ENCODE results near the gene LILRB1.
"Not testable (repeated sequence)": the region's sequence is repeated elsewhere in the genome, so short reads cannot be mapped to it uniquely, and the experiment has no call there.

The LILRB1 gene

DNA sequence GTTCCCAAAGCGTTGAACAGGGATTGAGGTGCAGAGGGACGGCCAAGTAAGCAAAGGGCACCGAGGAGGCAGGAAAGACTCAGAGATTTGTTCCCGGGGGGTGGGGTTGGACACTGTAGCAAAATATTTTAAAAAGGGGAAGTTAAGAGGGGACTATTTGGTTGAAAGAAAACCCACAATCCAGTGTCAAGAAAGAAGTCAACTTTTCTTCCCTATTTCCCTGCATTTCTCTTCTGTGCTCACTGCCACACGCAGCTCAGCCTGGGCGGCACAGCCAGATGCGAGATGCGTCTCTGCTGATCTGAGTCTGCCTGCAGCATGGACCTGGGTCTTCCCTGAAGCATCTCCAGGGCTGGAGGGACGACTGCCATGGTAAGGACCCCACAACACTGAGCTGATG is at the start of gene LILRB1:
Gene LILRB1 (plus strand): TSS at position 223 of the 400 bp plus-strand sequence. CDS start 590 bp downstream, outside the sequence.
- DNase-seq (ENCODE audit: low spot score) = not testable (repeated sequence)

DNA sequence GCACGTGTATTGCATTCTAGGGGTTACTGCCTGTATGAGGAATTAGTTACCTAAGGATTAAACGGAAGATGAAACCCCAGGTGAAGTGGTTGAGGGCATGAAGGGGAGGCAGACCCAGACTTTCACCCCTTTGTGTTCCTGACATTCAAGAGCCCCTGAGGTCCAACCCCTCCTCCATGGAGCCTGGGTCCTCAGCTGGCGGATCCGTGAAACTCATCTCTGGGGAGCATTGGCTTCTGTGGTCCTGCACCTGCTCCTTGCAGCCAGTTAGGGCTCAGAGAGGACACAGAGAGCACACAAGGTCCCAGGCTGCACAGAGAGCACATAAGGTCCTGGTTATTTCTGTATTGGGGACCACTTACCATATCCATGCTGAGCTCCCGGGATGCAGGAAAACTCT is 43.9 kb upstream of the LILRB1 start:
- DNase-seq (ENCODE audit: low spot score) = no peak

DNA sequence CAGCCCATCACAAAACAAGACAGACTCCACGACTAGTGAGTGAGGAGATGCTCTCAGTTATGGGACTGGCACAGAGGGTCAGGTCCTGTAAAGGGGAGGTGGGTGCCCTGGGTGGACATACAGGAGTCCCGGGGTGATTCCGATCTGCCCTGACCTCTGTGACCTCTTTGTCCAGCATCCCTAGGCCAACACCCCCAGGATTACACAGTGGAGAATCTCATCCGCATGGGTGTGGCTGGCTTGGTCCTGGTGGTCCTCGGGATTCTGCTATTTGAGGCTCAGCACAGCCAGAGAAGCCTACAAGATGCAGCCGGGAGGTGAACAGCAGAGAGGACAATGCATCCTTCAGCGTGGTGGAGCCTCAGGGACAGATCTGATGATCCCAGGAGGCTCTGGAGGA is 43.3 kb upstream of the LILRB1 start:
- no peak for DNase-seq (ENCODE audit: low spot score)

DNA sequence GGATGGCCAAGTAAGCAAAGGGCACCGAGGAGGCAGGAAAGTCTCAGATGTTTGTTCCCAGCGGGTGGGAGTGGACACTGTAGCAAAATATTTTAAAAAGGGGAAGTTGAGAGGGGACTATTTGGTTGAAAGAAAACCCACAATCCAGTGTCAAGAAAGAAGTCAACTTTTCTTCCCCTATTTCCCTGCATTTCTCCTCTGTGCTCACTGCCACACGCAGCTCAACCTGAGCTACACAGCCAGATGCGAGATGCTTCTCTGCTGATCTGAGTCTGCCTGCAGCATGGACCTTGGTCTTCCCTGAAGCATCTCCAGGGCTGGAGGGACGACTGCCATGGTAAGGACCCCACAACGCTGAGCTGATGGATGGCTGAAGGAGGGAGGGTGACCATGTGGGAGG is 36.8 kb upstream of the LILRB1 start, which contains the start of gene LILRA1:
Gene LILRA1 (plus strand): TSS at position 188 of the 400 bp plus-strand sequence. CDS start 613 bp downstream, outside the sequence.
- not testable (repeated sequence) for DNase-seq (ENCODE audit: low spot score)

DNA sequence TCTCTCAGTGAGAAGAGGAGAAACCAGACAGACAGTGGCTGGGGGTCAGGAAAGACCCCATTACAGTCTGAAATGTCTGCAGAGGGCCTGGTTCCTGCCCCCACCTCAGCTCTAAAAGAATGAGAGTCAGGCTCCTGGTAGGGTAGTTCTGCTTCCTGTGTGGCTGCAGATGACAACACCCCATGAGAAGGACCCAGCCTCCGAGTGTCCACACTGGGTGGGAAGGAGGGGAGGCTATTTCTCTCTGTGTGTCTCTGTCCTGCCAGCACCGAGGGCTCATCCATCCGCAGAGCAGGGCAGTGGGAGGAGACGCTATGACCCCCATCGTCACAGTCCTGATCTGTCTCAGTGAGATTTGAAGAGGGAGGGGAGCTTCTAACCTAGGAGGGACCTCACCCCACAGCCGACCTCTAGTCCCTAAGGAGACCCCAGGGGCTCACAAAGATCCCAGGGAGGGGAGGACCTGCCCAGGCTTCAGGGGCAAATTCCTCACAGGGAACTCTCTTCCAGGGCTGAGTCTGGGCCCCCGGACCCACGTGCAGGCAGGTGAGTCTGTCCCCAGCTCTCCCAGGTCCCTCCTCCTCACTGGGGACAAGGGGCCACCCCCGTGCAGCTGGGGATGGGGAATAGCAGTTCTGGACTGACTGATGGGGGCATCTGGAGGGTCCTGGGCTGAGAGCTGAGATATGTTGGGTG is 36.2 kb upstream of the LILRB1 start:
- not testable (repeated sequence) for DNase-seq (ENCODE audit: low spot score)

DNA sequence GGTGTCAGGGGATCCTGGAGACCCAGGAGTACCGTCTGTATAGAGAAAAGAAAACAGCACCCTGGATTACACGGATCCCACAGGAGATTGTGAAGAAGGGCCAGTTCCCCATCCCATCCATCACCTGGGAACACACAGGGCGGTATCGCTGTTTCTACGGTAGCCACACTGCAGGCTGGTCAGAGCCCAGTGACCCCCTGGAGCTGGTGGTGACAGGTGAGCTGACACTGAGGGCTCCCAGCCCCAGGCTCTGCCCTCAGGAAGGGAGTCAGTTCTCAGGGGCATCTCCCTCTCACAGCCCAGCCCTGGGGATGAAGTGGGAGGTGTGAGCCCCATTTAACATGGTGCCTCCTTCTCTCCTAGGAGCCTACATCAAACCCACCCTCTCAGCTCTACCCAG is 35.5 kb upstream of the LILRB1 start:
- DNase-seq (ENCODE audit: low spot score) = no peak

DNA sequence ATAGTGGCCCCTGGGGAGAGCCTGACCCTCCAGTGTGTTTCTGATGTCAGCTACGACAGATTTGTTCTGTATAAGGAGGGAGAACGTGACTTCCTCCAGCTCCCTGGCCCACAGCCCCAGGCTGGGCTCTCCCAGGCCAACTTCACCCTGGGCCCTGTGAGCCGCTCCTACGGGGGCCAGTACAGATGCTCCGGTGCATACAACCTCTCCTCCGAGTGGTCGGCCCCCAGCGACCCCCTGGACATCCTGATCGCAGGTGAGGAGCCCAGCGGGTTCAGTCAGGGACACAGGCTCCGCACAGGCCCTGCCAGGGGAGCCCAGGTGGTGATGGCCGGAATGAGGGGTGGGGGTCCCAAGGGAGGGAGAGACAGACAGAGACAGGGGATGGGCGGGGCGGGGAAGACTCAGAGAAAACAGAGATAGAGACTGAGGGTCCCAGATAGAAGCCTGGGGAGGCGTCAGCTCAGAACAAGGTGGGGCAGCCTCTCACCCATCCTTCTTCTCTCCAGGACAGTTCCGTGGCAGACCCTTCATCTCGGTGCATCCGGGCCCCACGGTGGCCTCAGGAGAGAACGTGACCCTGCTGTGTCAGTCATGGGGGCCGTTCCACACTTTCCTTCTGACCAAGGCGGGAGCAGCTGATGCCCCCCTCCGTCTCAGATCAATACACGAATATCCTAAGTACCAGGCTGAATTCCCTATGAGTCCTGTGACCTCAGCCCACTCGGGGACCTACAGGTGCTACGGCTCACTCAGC is 34.4 kb upstream of the LILRB1 start:
- DNase-seq (ENCODE audit: low spot score) = not testable (repeated sequence)

DNA sequence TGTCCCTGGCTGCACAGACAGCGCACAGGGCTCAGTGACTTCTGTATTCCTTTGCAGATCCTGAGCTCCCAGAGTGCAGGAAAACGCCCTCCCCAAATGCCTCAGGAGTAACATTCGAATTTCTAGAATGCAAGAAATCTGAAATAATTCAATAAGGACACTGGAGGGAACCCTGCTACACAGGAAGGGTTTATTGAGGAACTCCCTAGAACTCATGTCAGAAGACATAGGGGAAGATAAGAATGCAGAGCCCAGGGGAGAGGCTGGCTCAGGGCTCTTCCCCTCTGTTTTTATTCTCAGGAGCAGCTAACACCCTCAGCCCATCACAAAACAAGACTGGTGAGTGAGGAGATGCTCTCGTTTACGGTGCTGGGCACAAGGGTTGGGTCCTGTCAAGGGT is 30.1 kb upstream of the LILRB1 start:
- DNase-seq (ENCODE audit: low spot score) = no peak

DNA sequence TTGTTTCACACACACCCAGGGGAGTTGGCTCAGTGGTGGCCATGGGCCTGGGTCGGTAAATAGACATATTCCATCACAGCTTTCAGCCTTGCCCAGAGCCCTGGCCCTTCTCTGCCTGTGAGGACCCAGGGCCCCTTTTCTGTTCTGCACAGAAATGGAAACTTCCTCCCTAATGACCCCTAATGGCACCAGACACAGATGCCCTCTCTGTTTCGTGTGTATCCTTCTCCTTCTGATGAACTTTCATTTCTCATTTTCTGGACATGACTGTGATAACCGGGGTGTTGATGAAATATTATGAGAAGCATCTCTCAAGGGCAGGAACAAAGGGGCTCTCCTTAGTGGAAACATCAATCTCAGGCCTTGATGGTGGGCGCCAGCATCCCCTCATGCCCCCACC is 24.1 kb upstream of the LILRB1 start:
- DNase-seq (ENCODE audit: low spot score) = no peak

DNA sequence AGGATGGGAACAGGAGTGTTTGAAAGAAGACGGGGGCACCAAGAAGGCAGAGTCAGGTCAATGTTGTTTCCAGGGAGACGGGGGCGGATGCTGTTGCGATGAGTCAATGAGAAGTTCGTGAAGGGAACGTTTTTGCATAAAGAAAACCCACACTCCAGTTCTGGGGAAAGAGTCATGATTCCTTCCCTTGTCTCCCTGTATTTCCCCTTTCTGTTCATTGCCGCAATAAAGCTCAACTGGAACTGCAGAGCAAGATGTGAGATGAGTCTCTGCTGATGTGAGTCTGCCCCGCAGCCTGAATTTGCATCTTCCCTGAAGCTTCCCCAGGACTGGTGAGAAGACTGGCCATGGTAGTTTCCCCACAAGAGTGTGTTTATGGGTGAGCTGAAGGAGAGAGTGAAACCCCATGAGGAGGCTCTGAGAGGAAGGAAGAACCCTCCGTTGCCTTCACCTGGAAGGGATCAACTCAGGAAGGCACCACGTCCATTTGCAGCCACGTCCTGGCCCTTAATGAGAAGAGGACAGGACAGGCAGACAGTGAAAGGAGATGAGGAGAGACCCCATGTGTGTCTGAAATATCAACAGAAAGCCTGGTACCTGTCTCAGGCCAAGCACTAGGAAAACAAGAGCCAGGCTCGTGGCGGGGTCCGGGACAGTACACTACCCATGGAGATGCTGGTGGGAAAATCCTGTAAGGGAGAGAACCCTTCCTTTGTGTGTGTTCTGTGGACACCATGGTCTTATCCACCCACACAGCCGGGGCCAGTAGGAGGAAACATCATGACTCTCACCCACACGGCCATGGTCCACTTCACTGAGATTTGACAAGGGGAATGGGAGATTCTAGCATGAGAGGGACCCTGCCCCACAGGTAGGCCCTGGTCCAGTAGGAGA is 23.1 kb upstream of the LILRB1 start:
- no peak for DNase-seq (ENCODE audit: low spot score)

DNA sequence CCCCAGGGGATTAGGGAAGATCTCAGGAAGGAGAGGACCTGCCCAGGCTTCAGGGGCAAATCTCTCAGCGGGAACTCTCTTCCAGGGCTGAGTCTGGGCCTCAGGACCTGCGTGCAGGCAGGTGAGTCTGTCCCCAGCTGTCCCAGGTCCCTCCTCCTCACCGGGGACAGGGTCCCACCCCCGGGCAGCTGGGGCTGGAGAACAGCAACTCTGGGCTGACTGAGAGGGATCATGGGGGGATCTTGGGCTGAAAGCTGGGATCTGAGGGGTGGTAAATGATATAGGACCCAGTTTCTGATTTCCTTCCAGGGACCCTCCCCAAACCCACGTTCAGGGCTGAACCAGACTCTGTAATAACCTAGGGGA is 22.5 kb upstream of the LILRB1 start:
- no peak for DNase-seq (ENCODE audit: low spot score)

DNA sequence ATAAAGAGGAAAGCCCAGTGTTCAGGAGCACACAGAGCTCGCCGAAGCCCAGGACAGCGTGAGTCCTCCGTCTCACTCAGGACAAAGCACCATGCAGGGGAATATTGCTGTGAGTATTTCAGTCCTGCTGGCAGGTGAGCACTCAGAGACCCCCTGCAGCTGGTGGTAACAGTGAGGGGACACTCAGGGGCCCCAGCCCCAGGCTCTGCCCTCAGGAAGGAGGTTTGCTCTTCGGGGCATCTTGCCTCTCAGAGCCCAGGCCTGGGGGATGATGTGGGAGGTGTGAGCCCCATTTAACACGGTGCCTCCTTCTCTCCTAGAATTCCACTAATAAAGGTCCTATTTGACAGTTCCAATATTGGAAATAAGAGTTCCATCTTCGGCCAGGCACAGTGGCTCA is 22.1 kb upstream of the LILRB1 start:
- DNase-seq (ENCODE audit: low spot score) = no peak

DNA sequence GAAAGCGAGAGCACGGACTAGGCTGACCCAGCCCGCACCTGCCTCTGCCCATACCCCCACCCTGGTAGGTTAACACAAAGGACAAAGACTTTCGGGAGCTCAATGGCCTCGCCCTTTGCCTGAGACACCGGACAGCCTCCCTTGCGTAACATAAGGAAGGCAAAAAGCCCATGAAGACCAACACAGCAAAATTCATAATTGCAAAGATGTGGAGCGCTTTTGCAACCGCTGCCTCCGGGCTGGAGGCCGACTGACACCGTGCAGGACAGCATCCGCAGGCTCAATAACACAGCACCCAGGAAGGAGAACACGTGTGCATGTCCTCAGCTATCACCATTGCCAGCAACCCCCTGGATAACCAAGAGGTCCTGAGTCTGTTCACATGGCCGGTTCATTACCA is 21.5 kb upstream of the LILRB1 start:
- no peak for DNase-seq (ENCODE audit: low spot score)

DNA sequence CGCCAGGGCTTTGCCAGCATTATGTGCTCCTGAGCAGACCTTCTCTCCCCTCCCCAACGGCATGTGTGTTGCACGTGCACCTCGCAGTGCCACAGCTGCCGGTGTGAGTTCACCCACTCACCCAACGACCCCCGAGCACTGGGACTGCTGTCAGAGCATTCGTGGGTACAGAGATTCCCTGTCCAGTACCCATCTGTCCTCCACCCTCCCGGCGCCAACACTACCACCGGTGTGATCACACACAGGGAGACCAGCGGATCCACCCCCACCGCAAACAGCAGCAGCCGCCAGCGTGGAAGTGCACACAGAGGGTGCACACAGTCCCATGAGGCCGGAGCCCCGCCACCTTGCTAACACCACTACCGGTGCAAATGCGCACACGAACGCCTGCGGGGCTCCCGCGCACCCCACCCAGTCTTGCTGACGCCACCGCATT is 20.9 kb upstream of the LILRB1 start:
- no peak for DNase-seq (ENCODE audit: low spot score)

DNA sequence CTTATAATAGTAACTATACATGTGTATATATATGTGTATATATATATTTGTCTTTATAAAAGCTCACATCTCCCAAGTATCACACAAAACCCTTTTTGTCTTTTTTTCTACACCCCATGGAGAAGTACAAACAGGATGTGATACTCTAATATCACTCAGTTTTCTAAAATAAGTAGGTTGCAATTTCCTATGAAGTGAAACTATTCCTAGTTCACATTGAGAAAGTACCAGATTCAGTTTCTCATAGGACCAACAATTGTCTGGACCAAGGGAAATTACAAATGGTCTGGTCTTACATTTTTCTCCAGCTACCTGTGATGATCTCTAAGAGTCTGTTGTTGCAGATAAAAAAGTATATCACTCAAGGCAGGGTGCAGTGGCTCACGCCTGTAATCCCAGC is 17.9 kb upstream of the LILRB1 start:
- DNase-seq (ENCODE audit: low spot score) = no peak

DNA sequence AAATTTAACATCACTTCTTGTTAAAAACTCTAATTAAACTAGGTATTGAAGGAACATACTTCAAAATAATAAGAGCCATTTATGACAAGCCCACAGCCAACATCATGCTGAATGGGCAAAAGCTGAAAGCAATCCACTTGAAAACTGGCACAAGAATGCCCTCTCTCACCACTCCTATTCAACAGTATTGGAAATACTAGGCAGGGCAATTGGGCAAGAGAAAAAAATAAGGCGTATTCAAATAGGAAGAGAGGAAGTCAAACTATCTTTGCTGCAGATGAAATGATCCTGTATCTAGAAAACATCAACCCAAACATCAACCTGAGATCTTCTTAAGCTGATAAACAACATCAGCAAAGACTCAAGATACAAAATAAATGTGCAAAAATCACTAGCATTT is 15.6 kb upstream of the LILRB1 start:
- DNase-seq (ENCODE audit: low spot score) = no peak

DNA sequence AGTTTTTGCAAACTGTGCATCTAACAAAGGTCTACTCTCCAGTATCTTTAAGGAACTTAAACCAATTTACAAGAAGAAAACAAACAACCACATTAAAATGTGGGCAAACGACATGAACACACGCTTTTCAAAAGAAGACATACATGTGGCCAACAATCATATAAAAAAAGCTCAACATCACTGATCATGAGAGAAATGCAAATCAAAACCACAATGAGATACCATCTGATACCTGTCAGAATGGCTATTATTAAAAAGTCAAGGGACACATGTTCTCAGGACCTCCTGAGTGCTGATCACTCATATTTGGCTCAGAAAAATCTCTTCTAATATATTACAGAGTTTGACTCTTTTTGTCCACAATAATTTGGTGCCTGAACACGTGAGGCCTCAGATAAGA is 14.2 kb upstream of the LILRB1 start:
- no peak for DNase-seq (ENCODE audit: low spot score)

DNA sequence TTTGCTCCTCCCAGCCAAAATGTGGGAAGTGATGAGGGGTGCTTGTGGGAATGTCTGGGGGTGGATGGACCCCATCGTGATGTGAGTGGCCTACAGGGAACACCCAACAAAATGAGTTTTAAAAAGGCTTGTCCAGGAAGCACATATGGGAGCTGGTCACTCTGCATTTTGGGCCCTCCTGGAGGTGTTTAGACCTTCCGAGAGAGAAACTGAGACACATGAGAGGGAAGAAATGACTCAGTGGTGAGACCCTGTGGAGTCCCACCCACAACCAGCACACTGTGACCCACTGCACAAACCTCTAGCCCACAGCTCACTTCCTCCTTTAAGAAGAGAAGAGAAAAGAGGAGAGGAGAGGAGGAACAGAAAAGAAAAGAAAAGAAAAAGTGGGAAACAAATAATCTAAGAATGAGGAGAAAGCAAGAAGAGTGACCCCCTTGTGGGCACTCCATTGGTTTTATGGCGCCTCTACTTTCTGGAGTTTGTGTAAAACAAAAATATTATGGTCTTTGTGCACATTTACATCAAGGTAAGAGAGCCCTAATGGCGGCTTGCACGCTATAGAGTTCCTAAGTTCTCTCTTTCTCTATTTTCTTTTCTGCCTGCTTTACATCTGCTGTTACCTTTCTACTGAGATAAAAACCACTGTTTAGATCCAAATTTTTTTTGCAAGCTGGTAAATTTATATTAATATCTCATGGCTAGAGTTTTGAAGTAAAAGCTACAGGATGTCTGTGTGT is 13.3 kb upstream of the LILRB1 start:
- DNase-seq (ENCODE audit: low spot score) = no peak

DNA sequence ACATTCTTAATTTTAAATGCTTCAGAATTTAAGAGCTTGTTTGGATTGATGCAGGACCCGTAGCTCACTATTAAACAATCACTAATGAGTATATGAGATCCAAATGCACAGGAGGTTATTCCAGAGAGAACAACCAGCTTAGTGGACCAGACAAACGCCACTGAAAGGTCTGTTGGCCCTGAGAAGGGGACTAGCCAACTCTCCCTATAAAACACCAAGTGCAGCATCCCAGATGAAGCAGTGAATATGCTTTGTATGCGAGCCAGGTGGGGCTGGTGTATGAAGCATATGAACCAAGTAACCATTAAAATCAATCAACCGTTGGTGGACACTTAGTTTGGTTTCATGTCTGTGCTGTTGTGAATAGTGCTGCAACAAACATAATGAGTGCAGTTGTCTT is 9.8 kb upstream of the LILRB1 start:
- no peak for DNase-seq (ENCODE audit: low spot score)

DNA sequence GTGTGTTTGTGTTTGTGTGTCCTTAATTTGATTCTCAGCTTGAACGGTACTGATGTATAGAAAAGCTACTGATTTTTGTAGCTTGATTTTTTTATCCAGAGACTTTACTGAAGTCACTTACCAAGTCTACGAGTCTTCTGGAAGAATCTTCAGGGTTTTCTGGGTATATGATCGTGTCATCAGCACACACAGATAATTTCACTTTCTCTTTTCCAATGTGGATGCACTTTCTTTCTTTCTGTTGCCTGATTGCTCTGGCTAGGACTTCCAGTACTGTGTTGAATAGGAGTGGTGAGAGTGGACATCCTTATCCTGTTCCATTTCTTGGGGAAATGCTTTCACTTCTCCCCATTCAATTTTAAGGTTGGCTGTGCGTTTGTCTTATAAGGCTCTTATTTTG is 7.9 kb upstream of the LILRB1 start:
- no peak for DNase-seq (ENCODE audit: low spot score)

DNA sequence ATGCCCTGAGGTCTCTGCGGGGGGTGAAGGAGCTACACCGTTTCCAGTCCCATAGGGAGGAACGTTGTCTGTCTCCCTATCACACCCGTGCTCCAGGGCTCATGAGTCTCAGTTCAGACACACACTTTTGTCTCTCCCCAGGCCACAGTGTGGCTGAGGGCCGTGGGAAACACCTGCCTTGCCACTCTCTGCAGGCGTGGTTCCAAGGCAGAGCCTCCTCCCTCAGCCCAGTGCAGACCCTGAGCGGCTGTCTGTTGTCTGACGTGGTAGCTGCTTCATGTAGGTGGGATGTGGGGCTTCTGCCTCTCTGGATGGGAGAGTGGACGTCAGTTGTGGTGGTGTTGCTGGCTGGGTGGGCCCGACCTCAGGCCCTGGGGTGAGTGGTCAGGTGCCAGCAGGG is 6.0 kb upstream of the LILRB1 start:
- not testable (repeated sequence) for DNase-seq (ENCODE audit: low spot score)
